NB4 (cell line): ENCODE data around the gene PTPN1.
"Not testable (repeated sequence)": the region's sequence is repeated elsewhere in the genome, so short reads cannot be mapped to it uniquely, and the experiment has no call there.

Experiments used
- DNase-seq: peaks from one replicate; pipeline ENCODE4 v3.0.0; 2010; ENCODE audit warnings: low read depth
- H3K4me3 ChIP-seq: one replicate; pipeline ENCODE4 v1.5.1; 2011; ENCODE audit warnings: mild to moderate bottlenecking, low read depth, low read length, moderate library complexity
- MYC ChIP-seq: IDR thresholded peaks from 2 replicates; pipeline ENCODE4 v1.6.1; 2011; ENCODE audit warnings: low read depth, low read length
- POLR2A ChIP-seq: IDR thresholded peaks from 2 replicates; pipeline ENCODE4 v1.6.1; 2011; ENCODE audit warnings: mild to moderate bottlenecking; ENCODE audit not compliant: insufficient read length; ENCODE audit errors: extremely low read depth
- TF ChIP-seq, protein P1 (sequence below): IDR thresholded peaks from 2 replicates; pipeline ENCODE4 v1.6.1; 2011; ENCODE audit warnings: low read depth, low read length
- TF ChIP-seq, protein P2 (sequence below): IDR thresholded peaks from one replicate; pipeline ENCODE4 v1.5.1; 2012; ENCODE audit warnings: low read depth, low read length

PTPN1 gene

GRCh38 chr20:50565383-50565782, 55.2 kb downstream of the PTPN1 start:
- TF ChIP-seq MYC = no peak
- TF ChIP-seq, protein P1, sequence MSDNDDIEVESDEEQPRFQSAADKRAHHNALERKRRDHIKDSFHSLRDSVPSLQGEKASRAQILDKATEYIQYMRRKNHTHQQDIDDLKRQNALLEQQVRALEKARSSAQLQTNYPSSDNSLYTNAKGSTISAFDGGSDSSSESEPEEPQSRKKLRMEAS = no peak
- TF ChIP-seq, protein P2, sequence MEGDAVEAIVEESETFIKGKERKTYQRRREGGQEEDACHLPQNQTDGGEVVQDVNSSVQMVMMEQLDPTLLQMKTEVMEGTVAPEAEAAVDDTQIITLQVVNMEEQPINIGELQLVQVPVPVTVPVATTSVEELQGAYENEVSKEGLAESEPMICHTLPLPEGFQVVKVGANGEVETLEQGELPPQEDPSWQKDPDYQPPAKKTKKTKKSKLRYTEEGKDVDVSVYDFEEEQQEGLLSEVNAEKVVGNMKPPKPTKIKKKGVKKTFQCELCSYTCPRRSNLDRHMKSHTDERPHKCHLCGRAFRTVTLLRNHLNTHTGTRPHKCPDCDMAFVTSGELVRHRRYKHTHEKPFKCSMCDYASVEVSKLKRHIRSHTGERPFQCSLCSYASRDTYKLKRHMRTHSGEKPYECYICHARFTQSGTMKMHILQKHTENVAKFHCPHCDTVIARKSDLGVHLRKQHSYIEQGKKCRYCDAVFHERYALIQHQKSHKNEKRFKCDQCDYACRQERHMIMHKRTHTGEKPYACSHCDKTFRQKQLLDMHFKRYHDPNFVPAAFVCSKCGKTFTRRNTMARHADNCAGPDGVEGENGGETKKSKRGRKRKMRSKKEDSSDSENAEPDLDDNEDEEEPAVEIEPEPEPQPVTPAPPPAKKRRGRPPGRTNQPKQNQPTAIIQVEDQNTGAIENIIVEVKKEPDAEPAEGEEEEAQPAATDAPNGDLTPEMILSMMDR = no peak
- no peak for DNase-seq
- no peak overlapping the region for H3K4me3 ChIP-seq

- DNase-seq = no peak
- TF ChIP-seq, protein P2 = no peak
- TF ChIP-seq MYC = no peak
- TF ChIP-seq, protein P1 = no peak
- TF ChIP-seq POLR2A = no peak
Observed at GRCh38 chr20:50565871-50566270, 55.7 kb downstream of the PTPN1 start.

GRCh38 chr20:50567860-50568548, 57.8 kb downstream of the PTPN1 start:
- H3K4me3 ChIP-seq = no peak overlapping the region
- TF ChIP-seq MYC (no peak), POLR2A (no peak)
- TF ChIP-seq, protein P2 = no peak
- TF ChIP-seq, protein P1 = no peak
- peak; percentile 35 for DNase-seq

More at GRCh38 chr20:50565871-50566270, 55.7 kb downstream of the PTPN1 start:
- H3K4me3 ChIP-seq = no peak overlapping the region

GRCh38 chr20:50568549-50568942, 58.4 kb downstream of the PTPN1 start:
- no peak overlapping the region for H3K4me3 ChIP-seq
- no peak for DNase-seq
- TF ChIP-seq, protein P1 = no peak
- no peak for TF ChIP-seq POLR2A
- TF ChIP-seq, protein P2 = no peak
- TF ChIP-seq MYC = no peak

DNA sequence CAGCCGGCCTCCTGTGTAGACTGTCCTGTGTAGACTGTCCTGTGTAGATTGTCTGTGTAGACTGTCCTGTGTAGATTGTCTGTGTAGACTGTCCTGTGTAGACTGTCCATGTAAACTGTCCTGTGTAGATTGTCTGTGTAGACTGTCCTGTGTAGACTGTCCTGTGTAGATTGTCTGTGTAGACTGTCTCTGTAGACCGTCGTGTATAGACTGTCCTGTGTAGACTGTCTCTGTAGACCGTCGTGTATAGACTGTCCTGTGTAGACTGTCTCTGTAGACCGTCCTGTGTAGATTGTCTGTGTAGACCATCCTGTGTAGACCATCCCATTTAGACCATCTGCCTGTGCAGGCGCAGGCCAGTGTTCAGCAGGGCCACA, 59.3 kb downstream of the PTPN1 start:
- not testable (repeated sequence) for H3K4me3 ChIP-seq, DNase-seq

GRCh38 chr20:50569864-50570836, 60.0 kb downstream of the PTPN1 start:
- H3K4me3 ChIP-seq = no peak overlapping the region
- TF ChIP-seq, protein P2 = peak; percentile 38
- no peak for TF ChIP-seq POLR2A
- peak; percentile 40 for DNase-seq
